ENCODE data around the gene PRRX2. TPM values are rescaled to one million over a fixed set of nuclear protein-coding genes. Genes with fewer than 3 reads are reported as not detected.

PRRX2 gene
- total RNA-seq, 5 donors from 2014 or later (not counting 1 experiment from before 2014, with no cell fraction given), result 0.26 TPM; not detected in 4

- 94% methylated on average over 6 of the region's 11 CpGs for WGBS (ENCODE audit: insufficient coverage)
- POLR2A ChIA-PET, result no interaction called here
- Histone ChIP-seq H3K4me1 (ENCODE audit: control insufficient read depth in 1 of 2, extremely low read depth in 1 of 2, insufficient read depth in 2 of 2, low read length in 2 of 2) (peaks cover 0 to 12% of the 10 kb centered on the region in 2 experiments), H3K36me3 (ENCODE audit: control insufficient read depth in 2 of 2, extremely low read depth in 1 of 2, insufficient read depth in 1 of 2, low read length in 1 of 2) (no peaks in the 10 kb centered on the region), H3K27me3 (replicated peaks in 1 of 2; ENCODE audit: control insufficient read depth in 2 of 2, extremely low read depth in 1 of 2, insufficient read depth in 2 of 2, low read length in 1 of 2) (peaks cover 4 to 49% of the 10 kb centered on the region in 2 experiments), H3K9me3 (no peaks in the 10 kb centered on the region), H3K27ac (ENCODE audit: low read length) (no peak overlapping the region), H3K4me3 (ENCODE audit: control insufficient read depth in 1 of 2, extremely low read depth in 1 of 2, low read length in 1 of 2) (no peak overlapping the region)
- H3K4me1 Mint-ChIP-seq, result peaks cover 3 to 5% (median 5%) of the 10 kb centered on the region in 3 donors
- no peaks in the 10 kb centered on the region for H3K36me3 Mint-ChIP-seq
- H3K27me3 Mint-ChIP-seq, result peaks cover 21 to 35% of the 10 kb centered on the region in 2 donors
- no peak overlapping the region for H3K4me3 Mint-ChIP-seq
- no peak overlapping the region for H3K27ac Mint-ChIP-seq
- ATAC-seq (replicated peaks in 1 of 4), result no peak
- no peak for DNase-seq
- H3K9me3 Mint-ChIP-seq, result no peaks in the 10 kb centered on the region
- CTCF ChIA-PET, result no interaction called here
These were observed 28.8 kb downstream of the PRRX2 start for GRCh38 chr9:129694243-129694646.

GRCh38 chr9:129695870-129696269 lies 30.4 kb downstream of the PRRX2 start:
- Mint-ChIP-seq H3K4me3 (peak overlapping the region in 1 of 3 donors; percentile 13), H3K36me3 (no peaks in the 10 kb centered on the region), H3K4me1 (peaks cover 3 to 5% (median 5%) of the 10 kb centered on the region in 3 donors), H3K9me3 (no peaks in the 10 kb centered on the region), H3K27me3 (peaks cover 30 to 52% of the 10 kb centered on the region in 2 donors), H3K27ac (no peak overlapping the region)
- CTCF ChIA-PET, result no interaction called here
- H3K4me3 ChIP-seq (ENCODE audit: control insufficient read depth in 1 of 2, extremely low read depth in 1 of 2, low read length in 1 of 2), result no peak overlapping the region
- H3K9me3 ChIP-seq, result no peaks in the 10 kb centered on the region
- peaks cover 6 to 63% of the 10 kb centered on the region in 2 experiments for H3K27me3 ChIP-seq (replicated peaks in 1 of 2; ENCODE audit: control insufficient read depth in 2 of 2, extremely low read depth in 1 of 2, insufficient read depth in 2 of 2, low read length in 1 of 2)
- POLR2A ChIA-PET, result interaction anchor here in 1 of 2 donors (0.5 kb wide), 1 partner anchor 597 kb away, joined by 5 read pairs; no protein-coding TSS in a partner anchor
- H3K27ac ChIP-seq (ENCODE audit: low read length), result no peak overlapping the region
- H3K36me3 ChIP-seq (ENCODE audit: control insufficient read depth in 2 of 2, extremely low read depth in 1 of 2, insufficient read depth in 1 of 2, low read length in 1 of 2), result no peaks in the 10 kb centered on the region
- WGBS (ENCODE audit: insufficient coverage), result no CpG with 5 or more reads among the region's 3 CpGs
- ATAC-seq (replicated peaks in 1 of 4), result no peak
- peaks cover 0 to 12% of the 10 kb centered on the region in 2 experiments for H3K4me1 ChIP-seq (ENCODE audit: control insufficient read depth in 1 of 2, extremely low read depth in 1 of 2, insufficient read depth in 2 of 2, low read length in 2 of 2)
- no peak for DNase-seq

GRCh38 chr9:129696944-129697655 lies 31.7 kb downstream of the PRRX2 start:
- DNase-seq (no peak), ATAC-seq (replicated peaks in 1 of 4) (peak in 3 of 4 experiments; percentile 29 to 66 (median 48))
- peaks cover 32 to 54% of the 10 kb centered on the region in 2 donors for H3K27me3 Mint-ChIP-seq
- H3K27ac Mint-ChIP-seq, result peak overlapping the region in 1 of 2 donors; percentile 36
- peak overlapping the region in 2 of 3 donors; percentile 45 to 70 for H3K4me3 Mint-ChIP-seq
- Histone ChIP-seq H3K27me3 (replicated peaks in 1 of 2; ENCODE audit: control insufficient read depth in 2 of 2, extremely low read depth in 1 of 2, insufficient read depth in 2 of 2, low read length in 1 of 2) (peaks cover 6 to 63% of the 10 kb centered on the region in 2 experiments), H3K4me1 (ENCODE audit: control insufficient read depth in 1 of 2, extremely low read depth in 1 of 2, insufficient read depth in 2 of 2, low read length in 2 of 2) (peaks cover 0 to 12% of the 10 kb centered on the region in 2 experiments), H3K27ac (ENCODE audit: low read length) (no peak overlapping the region), H3K4me3 (ENCODE audit: control insufficient read depth in 1 of 2, extremely low read depth in 1 of 2, low read length in 1 of 2) (no peak overlapping the region), H3K36me3 (ENCODE audit: control insufficient read depth in 2 of 2, extremely low read depth in 1 of 2, insufficient read depth in 1 of 2, low read length in 1 of 2) (no peaks in the 10 kb centered on the region), H3K9me3 (no peaks in the 10 kb centered on the region)
- 10% methylated on average over 68 of the region's 71 CpGs for WGBS (ENCODE audit: insufficient coverage)
- H3K9me3 Mint-ChIP-seq, result no peaks in the 10 kb centered on the region
- POLR2A ChIA-PET, result no interaction called here
- H3K36me3 Mint-ChIP-seq, result no peaks in the 10 kb centered on the region
- CTCF ChIA-PET, result no interaction called here
- H3K4me1 Mint-ChIP-seq, result peaks cover 3 to 5% (median 5%) of the 10 kb centered on the region in 3 donors

DNA sequence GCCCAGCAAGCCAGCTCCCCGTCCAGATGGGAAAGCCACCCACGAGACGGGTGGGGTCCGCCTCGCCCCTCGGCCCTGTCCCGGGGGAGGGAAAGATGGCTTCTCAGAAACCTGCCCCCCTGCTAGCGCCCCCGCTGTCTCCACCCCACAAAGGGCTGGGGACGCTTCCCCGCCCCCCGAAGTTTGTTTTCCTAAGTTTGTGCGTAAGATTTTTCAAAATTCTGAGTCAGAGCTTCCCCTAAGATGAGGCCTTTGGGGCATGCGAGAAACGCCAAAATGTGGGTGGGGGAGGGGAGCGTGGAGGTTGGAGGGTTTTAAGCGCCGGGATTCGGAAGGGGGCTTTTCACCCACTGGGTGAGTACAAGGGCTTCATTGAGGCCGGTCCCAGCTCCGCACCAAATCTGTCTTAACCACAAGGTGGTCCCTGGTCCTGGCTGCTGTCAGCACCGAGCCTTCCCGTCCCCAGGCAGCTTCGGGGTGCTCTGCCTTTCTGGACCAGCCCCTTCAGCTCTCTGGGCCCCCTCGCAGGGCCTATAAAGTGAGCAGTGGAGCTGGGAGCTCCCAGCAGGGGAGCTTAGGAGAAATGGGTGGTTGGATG lies 32.3 kb downstream of the PRRX2 start:
- H3K27me3 Mint-ChIP-seq, result peaks cover 32 to 59% of the 10 kb centered on the region in 2 donors
- POLR2A ChIA-PET, result interaction anchor here in 1 of 2 donors (0.6 kb wide), 1 partner anchor 238 kb away, joined by 4 read pairs; no protein-coding TSS in a partner anchor
- H3K36me3 ChIP-seq (ENCODE audit: control insufficient read depth in 2 of 2, extremely low read depth in 1 of 2, insufficient read depth in 1 of 2, low read length in 1 of 2), result no peaks in the 10 kb centered on the region
- H3K27me3 ChIP-seq (replicated peaks in 1 of 2; ENCODE audit: control insufficient read depth in 2 of 2, extremely low read depth in 1 of 2, insufficient read depth in 2 of 2, low read length in 1 of 2), result peaks cover 6 to 65% of the 10 kb centered on the region in 2 experiments
- H3K4me3 ChIP-seq (ENCODE audit: control insufficient read depth in 1 of 2, extremely low read depth in 1 of 2, low read length in 1 of 2), result no peak overlapping the region
- no peaks in the 10 kb centered on the region for H3K36me3 Mint-ChIP-seq
- no peak overlapping the region for H3K27ac ChIP-seq (ENCODE audit: low read length)
- H3K4me3 Mint-ChIP-seq, result no peak overlapping the region
- DNase-seq (no peak), ATAC-seq (replicated peaks in 1 of 4) (peak in 1 of 4 experiments; percentile 15)
- H3K9me3 ChIP-seq, result no peaks in the 10 kb centered on the region
- no peak overlapping the region for H3K27ac Mint-ChIP-seq
- peaks cover 3 to 5% (median 5%) of the 10 kb centered on the region in 3 donors for H3K4me1 Mint-ChIP-seq
- CTCF ChIA-PET, result interaction anchor here in 1 of 2 donors (0.6 kb wide), 1 partner anchor 8 kb away, joined by 4 read pairs; no protein-coding TSS in a partner anchor
- H3K4me1 ChIP-seq (ENCODE audit: control insufficient read depth in 1 of 2, extremely low read depth in 1 of 2, insufficient read depth in 2 of 2, low read length in 2 of 2), result peaks cover 0 to 12% of the 10 kb centered on the region in 2 experiments
- 7% methylated on average over 12 of the region's 25 CpGs for WGBS (ENCODE audit: insufficient coverage)
- H3K9me3 Mint-ChIP-seq, result no peaks in the 10 kb centered on the region

GRCh38 chr9:129698254-129698757 lies 32.9 kb downstream of the PRRX2 start:
- POLR2A ChIA-PET, result interaction anchor here in 1 of 2 donors (0.6 kb wide), 1 partner anchor 238 kb away, joined by 4 read pairs; no protein-coding TSS in a partner anchor

DNA sequence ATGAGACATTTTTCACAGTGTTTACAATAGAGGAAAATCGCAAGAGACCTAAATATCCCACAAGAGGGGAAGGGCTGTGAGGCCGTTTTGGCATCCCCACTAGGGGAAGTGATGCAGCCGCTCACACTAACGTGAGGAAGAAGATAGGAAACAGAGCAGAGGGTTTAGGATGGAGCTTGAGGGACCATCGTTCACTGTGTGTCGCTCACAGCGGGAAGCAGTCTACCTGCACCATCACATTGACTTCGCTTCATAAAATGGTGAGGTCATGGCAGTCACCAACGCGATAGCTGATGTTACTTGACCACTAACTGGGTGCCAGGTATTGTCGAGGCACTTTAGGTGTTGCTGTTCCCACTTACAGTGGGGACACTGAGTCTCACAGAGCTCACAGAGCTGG lies 35.6 kb downstream of the PRRX2 start:
- peaks cover 5 to 52% of the 10 kb centered on the region in 2 experiments for H3K27me3 ChIP-seq (replicated peaks in 1 of 2; ENCODE audit: control insufficient read depth in 2 of 2, extremely low read depth in 1 of 2, insufficient read depth in 2 of 2, low read length in 1 of 2)
- Mint-ChIP-seq H3K9me3 (no peaks in the 10 kb centered on the region), H3K27ac (no peak overlapping the region), H3K36me3 (no peaks in the 10 kb centered on the region), H3K4me3 (no peak overlapping the region), H3K27me3 (peaks cover 22 to 45% of the 10 kb centered on the region in 2 donors), H3K4me1 (peaks cover 3 to 5% (median 5%) of the 10 kb centered on the region in 3 donors)
- H3K9me3 ChIP-seq, result no peaks in the 10 kb centered on the region
- no peak for ATAC-seq (replicated peaks in 1 of 4)
- H3K36me3 ChIP-seq (ENCODE audit: control insufficient read depth in 2 of 2, extremely low read depth in 1 of 2, insufficient read depth in 1 of 2, low read length in 1 of 2), result no peaks in the 10 kb centered on the region
- H3K4me1 ChIP-seq (ENCODE audit: control insufficient read depth in 1 of 2, extremely low read depth in 1 of 2, insufficient read depth in 2 of 2, low read length in 2 of 2), result peaks cover 0 to 12% of the 10 kb centered on the region in 2 experiments
- DNase-seq, result no peak
- WGBS (ENCODE audit: insufficient coverage), result 76% methylated on average over 8 of the region's 11 CpGs
- no peak overlapping the region for H3K27ac ChIP-seq (ENCODE audit: low read length)
- ChIA-PET POLR2A (interaction anchor here in 1 of 2 donors (0.5 kb wide), 1 partner anchor 1340 kb away, joined by 7 read pairs; no protein-coding TSS in a partner anchor), CTCF (no interaction called here)
- H3K4me3 ChIP-seq (ENCODE audit: control insufficient read depth in 1 of 2, extremely low read depth in 1 of 2, low read length in 1 of 2), result no peak overlapping the region

More at GRCh38 chr9:129698254-129698757, 32.9 kb downstream of the PRRX2 start:
- no peaks in the 10 kb centered on the region for H3K9me3 Mint-ChIP-seq
- peaks cover 32 to 63% of the 10 kb centered on the region in 2 donors for H3K27me3 Mint-ChIP-seq
- Histone ChIP-seq H3K4me3 (ENCODE audit: control insufficient read depth in 1 of 2, extremely low read depth in 1 of 2, low read length in 1 of 2) (no peak overlapping the region), H3K27me3 (replicated peaks in 1 of 2; ENCODE audit: control insufficient read depth in 2 of 2, extremely low read depth in 1 of 2, insufficient read depth in 2 of 2, low read length in 1 of 2) (peaks cover 6 to 71% of the 10 kb centered on the region in 2 experiments), H3K4me1 (ENCODE audit: control insufficient read depth in 1 of 2, extremely low read depth in 1 of 2, insufficient read depth in 2 of 2, low read length in 2 of 2) (peaks cover 0 to 12% of the 10 kb centered on the region in 2 experiments), H3K36me3 (ENCODE audit: control insufficient read depth in 2 of 2, extremely low read depth in 1 of 2, insufficient read depth in 1 of 2, low read length in 1 of 2) (no peaks in the 10 kb centered on the region), H3K9me3 (no peaks in the 10 kb centered on the region), H3K27ac (ENCODE audit: low read length) (no peak overlapping the region)
- no peak overlapping the region for H3K27ac Mint-ChIP-seq
- H3K4me1 Mint-ChIP-seq, result peaks cover 3 to 5% (median 5%) of the 10 kb centered on the region in 3 donors
- DNase-seq, result no peak
- CTCF ChIA-PET, result interaction anchor here (0.6 kb wide), 2 partner anchors 9 to 69 kb away, joined by 4 to 10 read pairs; no protein-coding TSS in a partner anchor
- no peaks in the 10 kb centered on the region for H3K36me3 Mint-ChIP-seq
- WGBS (ENCODE audit: insufficient coverage), result 57% methylated on average over 7 of the region's 17 CpGs
- no peak overlapping the region for H3K4me3 Mint-ChIP-seq
- ATAC-seq (replicated peaks in 1 of 4), result no peak

Measured in T-cell (primary cell).